Cardiac fibroblast (primary cell): ENCODE results near the gene PDGFRA.

ENCODE experiments used
- DNase-seq, 2 donors: peaks; one replicate each; pipeline versions ENCODE4 v3.0.0 to v3.0.0-alpha.2; 2010; ENCODE audit warnings: low read depth in 2 of 2
- H3K4me3 ChIP-seq, 2 donors: replicated peaks in 1 of 2; 1 replicate in 1 of 2; 2 replicates in 1 of 2; pipeline ENCODE4 v1.5.1; 2011; ENCODE audit warnings: low read depth in 2 of 2, low read length in 2 of 2, mild to moderate bottlenecking in 2 of 2, moderate library complexity in 1 of 2
- CTCF ChIP-seq: IDR thresholded peaks from one replicate; pipeline ENCODE4 v1.5.1; 2011; ENCODE audit warnings: low read depth, mild to moderate bottlenecking, low read length, inconsistent platforms

Gene PDGFRA

DNA sequence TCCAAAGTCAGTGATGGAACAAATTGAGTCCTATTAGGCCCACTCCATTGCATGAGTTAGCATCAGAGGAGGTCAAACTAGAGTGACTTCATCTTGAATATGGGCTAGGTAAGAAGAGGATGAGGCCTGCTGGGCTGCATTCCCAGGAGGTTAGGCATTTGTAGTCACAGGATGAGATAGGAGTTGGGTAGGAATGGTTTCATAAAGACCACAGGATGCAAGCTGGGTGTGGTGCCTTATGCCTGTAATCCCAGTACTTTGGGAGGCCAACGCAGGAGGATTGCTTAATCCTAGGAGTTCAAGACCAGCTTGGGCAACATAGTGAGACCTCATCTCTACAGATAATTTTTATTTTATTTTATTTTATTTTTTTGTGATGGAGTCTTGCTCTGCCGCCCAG is 26.8 kb downstream of the PDGFRA start:
- H3K4me3 ChIP-seq, result no peak overlapping the region
- DNase-seq, result peak; percentile 75 to 76
- no peak for TF ChIP-seq CTCF

DNA sequence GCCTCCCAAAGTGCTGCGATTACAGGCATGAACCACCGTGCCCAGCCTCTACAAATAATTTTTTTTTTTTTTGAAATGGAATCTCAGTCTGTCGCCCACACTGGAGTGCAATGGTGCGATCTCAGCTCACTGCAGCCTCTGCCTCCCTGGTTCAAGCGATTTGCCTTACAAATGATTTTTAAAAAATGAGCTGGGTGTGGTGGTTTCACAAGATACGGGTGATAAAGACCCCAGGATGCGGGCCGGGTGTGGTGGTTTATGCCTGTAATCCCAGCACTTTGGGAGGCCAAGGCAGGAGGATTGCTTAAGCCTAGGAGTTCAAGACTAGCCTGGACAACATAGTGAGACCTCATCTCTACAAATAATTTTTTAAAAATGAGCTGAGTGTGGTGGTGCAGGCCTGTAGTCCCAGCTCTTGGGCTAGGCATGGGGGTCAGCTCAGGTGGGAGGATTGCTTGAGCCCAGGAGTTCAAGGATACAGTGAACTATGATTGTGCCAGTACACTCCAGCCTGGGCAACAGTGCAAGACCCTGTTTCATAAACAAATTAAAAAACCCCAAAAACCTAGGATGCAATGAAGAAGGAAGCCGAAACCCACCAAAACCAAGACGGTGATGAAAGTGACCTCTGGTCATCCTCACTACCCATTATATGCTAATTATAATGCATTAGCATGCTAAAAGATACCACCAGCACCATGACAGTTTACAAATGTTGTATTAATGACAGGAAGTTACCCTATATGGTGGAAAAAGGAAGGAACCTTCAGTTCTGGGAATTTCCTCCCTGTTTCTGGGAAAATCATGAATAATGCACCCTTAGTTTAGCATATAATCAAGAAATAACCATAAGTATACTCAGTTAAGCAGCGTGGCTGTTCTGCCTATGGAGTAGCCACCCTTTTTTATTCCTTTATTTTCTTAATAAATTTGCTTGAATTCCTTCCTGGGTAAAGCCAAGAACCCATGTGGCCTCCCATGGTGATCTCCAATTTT is 27.7 kb downstream of the PDGFRA start:
- no peak for DNase-seq
- no peak for TF ChIP-seq CTCF
- H3K4me3 ChIP-seq, result no peak overlapping the region

GRCh38 chr4:54265366-54265765 is 36.3 kb downstream of the PDGFRA start:
- no peak for DNase-seq
- H3K4me3 ChIP-seq, result no peak overlapping the region
- TF ChIP-seq CTCF, result no peak

GRCh38 chr4:54268151-54268550 is 39.1 kb downstream of the PDGFRA start:
- no peak overlapping the region for H3K4me3 ChIP-seq
- DNase-seq, result peak in 1 of 2 donors; percentile 34
- TF ChIP-seq CTCF, result no peak

- no peak for TF ChIP-seq CTCF
- DNase-seq, result no peak
- H3K4me3 ChIP-seq, result no peak overlapping the region
Measured at GRCh38 chr4:54271464-54271863, 42.4 kb downstream of the PDGFRA start.

- TF ChIP-seq CTCF, result no peak
- DNase-seq, result no peak
- no peak overlapping the region for H3K4me3 ChIP-seq
Measured at GRCh38 chr4:54272051-54272450, 43.0 kb downstream of the PDGFRA start.
